Esophagus squamous epithelium (tissue), 5 donors: ENCODE data around the gene TMEM174. TPM values are rescaled to one million over a fixed set of nuclear protein-coding genes. Genes with fewer than 3 reads are reported as not detected.

Source experiments
- DNase-seq: peaks from one replicate; lab custom pipeline; 2025; lab: John Stamatoyannopoulos, UW
- H3K27ac ChIP-seq, 4 donors: fragments of 200-600 bp; sonication (generic); one replicate each; pipeline ENCODE4 v1.5.1; 2016 to 2019; ENCODE audit warnings: mild to moderate bottlenecking in 1 of 4
- H3K27me3 ChIP-seq, 4 donors: fragments of 200-600 bp; sonication (generic); 1 replicate in 3 of 4; 2 replicates in 1 of 4; pipeline versions ENCODE4 v1.5.1 to v1.6.0; 2017 to 2021; ENCODE audit warnings: antibody characterized with exemption in 1 of 4
- H3K36me3 ChIP-seq, 3 donors: fragments of 200-600 bp; sonication (generic); one replicate each; pipeline ENCODE4 v1.5.1; 2016 to 2019
- H3K4me1 ChIP-seq, 3 donors: fragments of 200-600 bp; sonication (generic); one replicate each; pipeline ENCODE4 v1.5.1; 2017 to 2019
- H3K4me3 ChIP-seq, 4 donors: fragments of 200-600 bp; sonication (generic); 1 replicate in 3 of 4; 2 replicates in 1 of 4; pipeline ENCODE4 v1.5.1; 2016 to 2019; ENCODE audit warnings: mild to moderate bottlenecking in 2 of 4, moderate library complexity in 1 of 4
- H3K9me3 ChIP-seq, 3 donors: fragments of 200-600 bp; sonication (generic); one replicate each; pipeline ENCODE4 v1.5.1; 2016 to 2019
- CTCF ChIP-seq, 6 experiments: fragments of 450-650 bp in 4 of 6; fragments of 200-600 bp in 2 of 6; sonication (generic) in 2 of 6; IDR thresholded peaks; one replicate each; pipeline ENCODE4 v1.5.1; 2016 to 2019; ENCODE audit warnings: antibody characterized with exemption in 6 of 6, mild to moderate bottlenecking in 4 of 6, moderate library complexity in 4 of 6
- POLR2A ChIP-seq, 4 donors: fragments of 450-650 bp; IDR thresholded peaks; one replicate each; pipeline ENCODE4 v1.6.1; 2017; ENCODE audit warnings: antibody characterized with exemption in 4 of 4, mild to moderate bottlenecking in 4 of 4, moderate library complexity in 3 of 4
- WGBS, 2 donors: methylation state at CpG; one replicate each; pipeline ENCODE4 v1.1.5; 2018; 5-methylcytosine and 5-hydroxymethylcytosine counted together
- intact Hi-C: fragments of 100-400 bp; cut with DNase I; formaldehyde crosslinking; loops from one replicate; pipeline ENCODE4 v1.15.0; 2022
- total RNA-seq, 4 donors: library from RNA; depleted of rRNA; stranded (reverse); fragments of >200 nt; gene quantifications; one replicate each; pipeline ENCODE4 v1.1.0, GENCODE V29; 2016
- donor health status: DM: yes; HTN: yes; CAD: no.

Gene TMEM174
- total RNA-seq, 4 donors from 2014 or later: not detected

DNA sequence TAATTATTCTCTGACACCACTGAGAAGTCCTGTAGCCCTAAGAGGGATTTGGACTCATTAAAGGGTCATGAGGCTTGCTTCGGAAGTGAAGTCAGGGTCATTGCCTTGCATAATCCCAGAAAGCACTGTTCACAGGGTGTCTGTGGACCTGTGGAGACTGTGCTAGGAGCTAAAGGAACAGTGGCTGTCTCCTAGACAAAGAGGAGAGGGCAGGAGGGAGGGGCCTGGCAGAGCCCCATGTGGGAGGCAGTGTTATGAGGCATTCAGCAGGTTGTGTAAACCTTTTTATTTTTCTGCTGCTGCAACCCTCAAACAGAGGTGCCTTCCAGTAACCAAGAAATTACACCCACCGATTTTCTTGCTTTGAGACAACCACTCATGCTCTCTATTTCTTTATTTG lies 3.3 kb downstream of the TMEM174 start:
- WGBS, 2 donors: 81 to 91% methylated on average over 2 of the region's 2 CpGs
- no peak for DNase-seq
- Histone ChIP-seq H3K36me3 (no peaks in the 10 kb centered on the region), H3K27me3 (peaks cover 0 to 27% (median 0%) of the 10 kb centered on the region in 4 donors), H3K27ac (no peak overlapping the region), H3K9me3 (no peaks in the 10 kb centered on the region), H3K4me1 (no peaks in the 10 kb centered on the region), H3K4me3 (no peak overlapping the region)
- TF ChIP-seq CTCF (IDR thresholded peaks at IDR 0.05) (no peak), POLR2A (IDR thresholded peaks at IDR 0.05) (no peak)
- intact Hi-C loops: no loop called here

GRCh38 chr5:73178265-73178664 lies 5.3 kb downstream of the TMEM174 start:
- no peak overlapping the region for H3K27ac ChIP-seq
- no peaks in the 10 kb centered on the region for H3K36me3 ChIP-seq
- TF ChIP-seq CTCF (IDR thresholded peaks at IDR 0.05) (no peak), POLR2A (IDR thresholded peaks at IDR 0.05) (no peak)
- H3K9me3 ChIP-seq: no peaks in the 10 kb centered on the region
- intact Hi-C loops: no loop called here
- no peaks in the 10 kb centered on the region for H3K4me1 ChIP-seq
- peaks cover 0 to 35% (median 0%) of the 10 kb centered on the region in 4 donors for H3K27me3 ChIP-seq
- 86 to 91% methylated on average over 5 of the region's 5 CpGs for WGBS, 2 donors
- DNase-seq: no peak
- no peak overlapping the region for H3K4me3 ChIP-seq

DNA sequence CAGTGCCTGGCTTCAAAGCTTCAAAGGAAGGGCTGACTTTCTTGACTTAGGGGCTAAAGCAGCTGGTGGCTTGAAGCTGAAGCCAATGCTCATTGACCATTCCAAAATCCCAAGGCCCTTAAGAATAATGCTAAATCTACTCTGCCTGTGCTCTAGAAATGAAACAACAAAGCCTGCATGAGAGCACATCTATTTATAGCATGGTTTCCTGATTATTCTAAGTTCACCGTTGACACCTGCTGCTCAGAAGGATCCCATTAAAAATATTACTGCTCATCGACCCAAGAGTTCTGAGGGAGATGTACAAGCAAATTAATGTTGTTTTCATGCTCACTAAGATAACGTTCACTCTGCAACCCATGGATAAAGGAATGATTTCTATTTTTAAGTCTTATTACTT lies 6.7 kb downstream of the TMEM174 start:
- Histone ChIP-seq H3K9me3 (peaks cover 0 to 6% (median 0%) of the 10 kb centered on the region in 3 donors), H3K27me3 (peaks cover 0 to 37% (median 0%) of the 10 kb centered on the region in 4 donors), H3K4me3 (no peak overlapping the region), H3K27ac (no peak overlapping the region), H3K36me3 (no peaks in the 10 kb centered on the region), H3K4me1 (no peaks in the 10 kb centered on the region)
- intact Hi-C loops: no loop called here
- WGBS, 2 donors: 63 to 75% methylated on average over 3 of the region's 3 CpGs
- TF ChIP-seq CTCF (IDR thresholded peaks at IDR 0.05) (no peak), POLR2A (IDR thresholded peaks at IDR 0.05) (no peak)
- DNase-seq: no peak

- Histone ChIP-seq H3K27ac (no peak overlapping the region), H3K27me3 (peaks cover 0 to 37% (median 0%) of the 10 kb centered on the region in 4 donors), H3K36me3 (no peaks in the 10 kb centered on the region), H3K9me3 (peaks cover 0 to 6% (median 0%) of the 10 kb centered on the region in 3 donors), H3K4me1 (no peaks in the 10 kb centered on the region), H3K4me3 (no peak overlapping the region)
- no peak for TF ChIP-seq POLR2A (IDR thresholded peaks at IDR 0.05)
- TF ChIP-seq CTCF (IDR thresholded peaks at IDR 0.05): no peak
- intact Hi-C loops: no loop called here
- no peak for DNase-seq
These were observed 7.6 kb downstream of the TMEM174 start for GRCh38 chr5:73180566-73180965.

DNA sequence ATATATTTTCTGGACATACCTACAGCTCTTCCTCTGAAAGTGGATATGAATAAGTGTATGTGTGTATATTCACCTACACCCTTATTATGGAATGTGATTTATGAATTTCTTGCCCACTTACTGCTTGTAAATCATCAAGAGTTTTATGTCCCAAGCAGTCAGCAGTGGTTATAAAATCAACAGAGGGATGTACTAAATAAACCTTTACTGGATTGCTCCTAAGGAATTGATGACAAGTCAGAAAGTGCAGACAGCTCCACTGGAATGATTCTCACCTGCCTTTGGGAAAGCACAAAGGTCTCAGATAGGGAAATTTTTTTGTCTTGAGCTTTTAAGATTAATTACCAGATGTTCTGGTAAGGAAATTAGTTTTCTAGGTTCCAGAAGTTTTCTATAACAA lies 9.3 kb downstream of the TMEM174 start:
- no peak for TF ChIP-seq CTCF (IDR thresholded peaks at IDR 0.05)
- no peak for TF ChIP-seq POLR2A (IDR thresholded peaks at IDR 0.05)
- H3K4me3 ChIP-seq: no peak overlapping the region
- no peaks in the 10 kb centered on the region for H3K4me1 ChIP-seq
- intact Hi-C loops: no loop called here
- no peak for DNase-seq
- H3K9me3 ChIP-seq: peaks cover 0 to 6% (median 0%) of the 10 kb centered on the region in 3 donors
- no peaks in the 10 kb centered on the region for H3K36me3 ChIP-seq
- no peak overlapping the region for H3K27ac ChIP-seq
- H3K27me3 ChIP-seq: peaks cover 0 to 29% (median 0%) of the 10 kb centered on the region in 4 donors
